K562 (cell line): ENCODE results near the gene RALGPS1. TPM values are rescaled to one million over a fixed set of nuclear protein-coding genes. Genes with fewer than 3 reads are reported as not detected.

Source experiments
- ATAC-seq: fragments of 200-7000 bp; cut with Tn5 transposase; 3 replicates; pipeline ENCODE4 v1.9.1; 2020; ENCODE audit warnings: moderate library complexity
- BruUV-seq: library from RNA; stranded (reverse); fragments of 400-500 nt; replicated peaks from 2 replicates; lab custom pipeline; 2021; lab: Mats Ljungman, UMichigan
- CTCF ChIA-PET: fragments of 300-600 bp; formaldehyde crosslinking; extraction: SDS; loops from one replicate; lab custom pipeline; 2021; ENCODE audit warnings: low intra/inter-chr PET ratio; lab: Yijun Ruan, JAX
- POLR2A ChIA-PET: fragments of 300-600, 350-650 bp; sonication (Branson Sonifier 250); formaldehyde crosslinking; extraction: SDS; loops from one replicate; lab custom pipeline; 2021; ENCODE audit warnings: antibody characterized with exemption, inconsistent platforms; lab: Yijun Ruan, JAX
- DNase-seq, 4 experiments: peaks; one replicate each; pipeline versions ENCODE4 v3.0.0 to v3.0.0-alpha.2; 2011 to 2018; ENCODE audit warnings: low spot score in 3 of 4, mixed read lengths in 3 of 4; ENCODE audit errors: extremely low read depth in 1 of 4
- FAIRE-seq: peaks from 2 replicates; lab custom pipeline; 2011; peaks lifted over from hg19 to GRCh38; lab: Jason Lieb, UNC
- H2AFZ ChIP-seq: 2 replicates; pipeline ENCODE4 v1.6.0; 2011; ENCODE audit warnings: low read depth, low read length, control low read depth, inconsistent platforms
- H3K27ac ChIP-seq: fragments of 200-600 bp; 3 replicates; pipeline ENCODE4 v1.8.0; 2011; ENCODE audit warnings: low read depth, mild to moderate bottlenecking, control low read depth, inconsistent platforms, low read length, moderate library complexity, mixed read lengths; ENCODE audit errors: extremely low read depth
- H3K27me3 ChIP-seq, 2 experiments: fragments of 300-600 bp in 1 of 2; 2 replicates in 1 of 2; 3 replicates in 1 of 2; pipeline versions ENCODE4 v1.6.0 to v1.8.0; 2011; ENCODE audit warnings: inconsistent platforms in 2 of 2, low read length in 2 of 2, mild to moderate bottlenecking in 1 of 2, mixed read lengths in 1 of 2, moderate library complexity in 1 of 2; ENCODE audit not compliant: control insufficient read depth in 2 of 2, insufficient read depth in 2 of 2
- H3K36me3 ChIP-seq: fragments of 300-600 bp; 3 replicates; pipeline ENCODE4 v1.8.0; 2011; ENCODE audit warnings: mild to moderate bottlenecking, low read length, inconsistent platforms; ENCODE audit not compliant: control insufficient read depth, insufficient read depth
- H3K4me1 ChIP-seq, 2 experiments: fragments of 200-600 bp in 1 of 2; replicated peaks in 1 of 2; 2 replicates in 1 of 2; 3 replicates in 1 of 2; pipeline versions ENCODE4 v1.5.1 to v1.8.0; 2011; ENCODE audit warnings: inconsistent platforms in 2 of 2, low read length in 2 of 2, mild to moderate bottlenecking in 1 of 2, mixed read lengths in 1 of 2, moderate library complexity in 1 of 2; ENCODE audit not compliant: control insufficient read depth in 2 of 2, insufficient read depth in 2 of 2
- H3K4me2 ChIP-seq: 2 replicates; pipeline ENCODE4 v1.6.1; 2011; ENCODE audit warnings: low read length, control low read depth, inconsistent platforms, mixed read lengths; ENCODE audit not compliant: insufficient read depth
- H3K4me3 ChIP-seq: fragments of 200-600 bp; sonication (generic), shearing (Covaris generic); 2 replicates; pipeline ENCODE4 v1.5.1; 2016; ENCODE audit warnings: control low read depth, inconsistent platforms
- H3K79me2 ChIP-seq: fragments of 200-600 bp; 3 replicates; pipeline ENCODE4 v1.8.0; 2011; ENCODE audit warnings: low read length, inconsistent platforms; ENCODE audit not compliant: control insufficient read depth, insufficient read depth
- H3K9ac ChIP-seq, 2 experiments: 2 replicates each; pipeline versions ENCODE4 v1.6.0 to v1.6.1; 2011; ENCODE audit warnings: low read depth in 2 of 2, low read length in 2 of 2, control low read depth in 1 of 2, inconsistent platforms in 1 of 2, mild to moderate bottlenecking in 1 of 2, mixed read lengths in 1 of 2; ENCODE audit not compliant: insufficient read depth in 1 of 2
- H3K9me1 ChIP-seq: one replicate; pipeline ENCODE4 v1.6.0; 2011; ENCODE audit warnings: inconsistent platforms, mild to moderate bottlenecking, low read length, moderate library complexity; ENCODE audit not compliant: control insufficient read depth, insufficient read depth
- H3K9me3 ChIP-seq: replicated peaks from 2 replicates; pipeline ENCODE4 v1.5.1; 2011; ENCODE audit warnings: low read depth, low read length, inconsistent platforms; ENCODE audit not compliant: control insufficient read depth, insufficient read depth
- H4K20me1 ChIP-seq: replicated peaks from 2 replicates; pipeline ENCODE4 v1.6.1; 2011; ENCODE audit warnings: low read length, inconsistent platforms, mixed read lengths; ENCODE audit not compliant: control insufficient read depth, insufficient read depth
- FOXP4 ChIP-seq: sonication (generic); formaldehyde crosslinking; IDR thresholded peaks from 2 replicates; pipeline ENCODE4 v1.8.0; 2022; ENCODE audit warnings: mild to moderate bottlenecking, missing genetic modification reagents, borderline replicate concordance
- ZNF121 ChIP-seq: sonication (generic); formaldehyde crosslinking; conservative IDR thresholded peaks from 2 replicates; pipeline ENCODE4 v1.8.0; 2022; ENCODE audit warnings: missing genetic modification reagents
- WGBS: fragments of 100-300 bp; shearing (Covaris generic); methylation state at CpG from one replicate; pipeline ENCODE4 v1.1.6; 2016; ENCODE audit warnings: low coverage, mixed read lengths; ENCODE audit not compliant: insufficient coverage; ENCODE audit errors: missing lambda C conversion rate; 5-methylcytosine and 5-hydroxymethylcytosine counted together
- in situ Hi-C: fragments of 300-500 bp; cut with MboI; formaldehyde crosslinking; loops from 4 replicates; pipeline ENCODE4 v1.15.0; 2018; ENCODE audit warnings: inconsistent platforms, mixed read lengths
- intact Hi-C: fragments of 100-400 bp; cut with micrococcal nuclease; formaldehyde crosslinking; loops from 2 replicates; pipeline ENCODE4 v1.14.2; 2022
- polyA plus RNA-seq, 8 experiments: library from polyadenylated mRNA; depleted of rRNA in 4 of 8; stranded (reverse) in 5 of 8; unstranded in 3 of 8; fragments of >200 nt; fragmentation: Nextera tagmentation in 2 of 8; fragmentation: Illumina TruSeq in 1 of 8; extraction: Ambion mirVana in 2 of 8; extraction: Trizol in 1 of 8; gene quantifications; 2 replicates each; pipeline versions ENCODE4 v1.2.1 to v1.2.3, GENCODE V29; 2011 to 2014; ENCODE audit warnings: inconsistent platforms in 1 of 8, missing spikeins in 1 of 8
- total RNA-seq, 7 experiments: library from RNA; depleted of rRNA in 6 of 7; stranded (reverse); fragments of >200 nt in 6 of 7; fragmentation: Illumina TruSeq in 2 of 7; extraction: Trizol in 2 of 7; gene quantifications; 2 replicates each; pipeline versions ENCODE4 v1.2.1 to v1.2.3, GENCODE V29; 2011 to 2021; ENCODE audit warnings: low replicate concordance in 1 of 7

Gene RALGPS1
- total and polyA plus RNA-seq, 9 of the 15 experiments (the other 6 are each of a cell fraction or from before 2014, with no cell fraction given), result 0.04 to 2.6 (median 1.5) TPM

DNA sequence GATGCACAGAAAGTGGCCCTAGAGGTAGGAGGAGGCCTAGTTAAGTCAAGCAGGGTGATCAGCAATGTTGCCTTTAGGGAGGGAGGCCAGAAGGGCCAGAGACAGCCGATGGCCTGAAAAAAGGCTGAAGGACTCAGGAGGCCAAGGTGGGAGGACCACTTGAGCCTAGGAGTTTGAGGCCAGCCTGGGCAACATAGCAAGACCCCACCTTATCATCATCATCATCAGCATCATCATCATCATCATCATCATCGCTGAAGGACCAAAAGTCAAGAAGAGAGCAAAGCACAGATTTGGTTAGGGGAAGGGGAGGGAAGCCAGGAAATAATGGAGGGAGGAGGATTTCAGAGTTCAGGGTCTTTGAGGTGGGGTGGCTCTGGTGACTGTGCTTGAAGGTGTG is 74.3 kb downstream of the RALGPS1 start:
- H3K4me3 ChIP-seq, result no peak overlapping the region
- 3% methylated on average over 2 of the region's 2 CpGs for WGBS
- H3K36me3 ChIP-seq, result no peaks in the 10 kb centered on the region
- no peak overlapping the region for H2AFZ ChIP-seq
- no peaks in the 10 kb centered on the region for H3K79me2 ChIP-seq
- DNase-seq, result no peak
- POLR2A ChIA-PET, result no interaction called here
- H3K4me1 ChIP-seq, result peaks cover 3 to 21% of the 10 kb centered on the region in 2 experiments; a peak in 4 of 5 replicates
- H3K9ac ChIP-seq, result no peak overlapping the region
- BruUV-seq, result no TSS peak
- H3K27ac ChIP-seq, result no peak overlapping the region
- in situ Hi-C loops, result no loop called here
- no peak overlapping the region for H3K4me2 ChIP-seq
- FAIRE-seq, result no peak
- TF ChIP-seq ZNF121 (CRISPR knock-in tag) (peak; percentile 88), FOXP4 (CRISPR knock-in tag) (no peak)
- intact Hi-C loops, result no loop called here
- no peak for ATAC-seq
- H3K9me3 ChIP-seq, result 0 out of 2 replicates have a peak, but pooled peaks cover 2% of the 10 kb centered on the region
- CTCF ChIA-PET, result no interaction called here
- H3K27me3 ChIP-seq, result peaks cover 0 to 19% of the 10 kb centered on the region in 2 experiments; a peak in 2 of 5 replicates
- no peaks in the 10 kb centered on the region for H3K9me1 ChIP-seq
- no peaks in the 10 kb centered on the region; the same call in 1 of the 2 replicates for H4K20me1 ChIP-seq
